Peyer's patch (tissue), 4 donors: ENCODE results near the gene NEDD4L.

Experiments used
- CTCF ChIP-seq, 6 experiments: fragments of 450-650 bp in 4 of 6; fragments of 200-600 bp in 2 of 6; sonication (generic) in 1 of 6; IDR thresholded peaks; one replicate each; pipeline ENCODE4 v1.5.1; 2017 to 2019; ENCODE audit warnings: antibody characterized with exemption in 6 of 6, mild to moderate bottlenecking in 3 of 6, moderate library complexity in 1 of 6
- POLR2A ChIP-seq, 2 donors: fragments of 450-650 bp; IDR thresholded peaks; one replicate each; pipeline ENCODE4 v1.5.1; 2017; ENCODE audit warnings: antibody characterized with exemption in 2 of 2, mild to moderate bottlenecking in 2 of 2, moderate library complexity in 2 of 2

GRCh38 chr18:58370612-58371011 lies 326.6 kb downstream of the NEDD4L start:
- no peak for TF ChIP-seq POLR2A (IDR thresholded peaks at IDR 0.05)
- TF ChIP-seq CTCF (IDR thresholded peaks at IDR 0.05), result no peak
